Stimulated activated CD8-positive, alpha-beta memory T cell treated with anti-CD3 and anti-CD28 coated beads, Interleukin-12 subunit alpha, Interleukin-12 subunit beta, amount 100 ng/mL, for 1 hour (primary cell): ENCODE measurements around the gene ABI3.
"Not testable (repeated sequence)": the region's sequence is repeated elsewhere in the genome, so short reads cannot be mapped to it uniquely, and the experiment has no call there.

Source experiments
- DNase-seq: peaks from one replicate; pipeline ENCODE4 v3.0.0-alpha.2; 2020; ENCODE audit warnings: low read depth

The ABI3 gene

GRCh38 chr17:49254066-49254465 is 43.6 kb downstream of the ABI3 start:
- DNase-seq = no peak

DNA sequence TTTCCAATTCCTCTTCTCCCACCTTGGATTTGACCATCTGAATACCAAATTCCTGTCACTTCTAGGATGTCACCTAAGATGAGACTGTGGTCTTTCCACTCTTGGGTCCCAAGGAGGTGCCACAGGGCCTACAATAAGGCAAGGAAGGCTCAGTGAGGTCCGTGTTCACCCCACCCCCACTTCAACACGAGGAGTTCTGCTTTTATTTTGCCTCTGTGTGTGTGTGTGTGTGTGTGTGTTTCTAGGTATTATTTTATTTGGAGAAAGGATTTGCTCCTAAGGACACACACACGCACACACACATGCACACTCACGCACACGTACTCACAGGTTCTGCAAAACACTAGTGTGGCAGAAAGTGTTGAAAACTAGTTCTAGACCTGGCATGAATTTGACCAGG is 44.6 kb downstream of the ABI3 start:
- no peak for DNase-seq

- no peak for DNase-seq
Observed at GRCh38 chr17:49258394-49258793, 47.9 kb downstream of the ABI3 start.

- DNase-seq = no peak
Observed at GRCh38 chr17:49259663-49260010, 49.1 kb downstream of the ABI3 start.

- peak; percentile 16 for DNase-seq
Observed at GRCh38 chr17:49260011-49260816, 49.7 kb downstream of the ABI3 start.

GRCh38 chr17:49260817-49261291 is 50.3 kb downstream of the ABI3 start:
- no peak for DNase-seq

DNA sequence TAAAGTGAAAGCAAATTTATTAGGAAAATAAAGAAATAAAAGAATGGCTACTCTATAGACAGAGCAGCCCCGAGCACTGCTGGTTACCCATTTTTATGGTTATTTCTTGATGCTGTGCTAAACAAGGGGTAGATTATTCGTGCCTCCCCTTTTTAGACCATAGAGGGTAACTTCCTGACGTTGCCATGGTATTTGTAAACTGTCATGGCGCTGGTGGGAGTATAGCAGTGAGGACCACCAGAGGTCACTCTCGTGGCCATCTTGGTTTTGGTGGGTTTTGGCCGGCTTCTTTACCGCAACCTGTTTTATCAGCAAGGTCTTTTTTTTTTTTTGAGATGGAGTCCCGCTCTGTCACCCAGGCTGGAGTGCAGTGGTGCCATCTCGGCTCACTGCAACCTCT is 51.0 kb downstream of the ABI3 start:
- not testable (repeated sequence) for DNase-seq

- DNase-seq = no peak
Observed at GRCh38 chr17:49266233-49266632, 55.7 kb downstream of the ABI3 start.

GRCh38 chr17:49267912-49268311 is 57.4 kb downstream of the ABI3 start:
- DNase-seq = no peak

DNA sequence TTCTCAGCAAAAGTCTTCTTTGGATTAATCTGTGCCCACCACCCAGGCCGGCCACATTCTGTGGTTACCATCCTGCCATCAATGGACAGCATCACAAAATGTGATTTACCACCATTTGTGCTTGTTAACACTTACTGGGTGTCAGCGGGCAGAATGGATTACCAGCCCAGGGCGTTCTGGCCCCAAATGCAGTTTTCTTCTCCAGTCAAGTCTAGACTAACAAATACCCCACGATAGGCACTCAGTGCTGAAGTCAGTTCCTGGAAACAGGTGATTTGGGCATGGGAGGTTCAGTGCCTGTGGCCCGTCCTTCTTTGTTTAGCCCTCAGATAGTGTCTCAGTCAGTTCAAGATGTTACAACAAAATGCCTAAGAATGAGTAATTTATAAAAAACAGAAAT is 58.8 kb downstream of the ABI3 start:
- no peak for DNase-seq
